DOHH2 (cell line): ENCODE data around the gene OR8A1.

ENCODE experiments used
- H3F3A ChIP-seq: fragments of 200-600 bp; sonication (generic), shearing (Covaris generic); 2 replicates; pipeline ENCODE4 v1.6.0; 2016; ENCODE audit warnings: antibody characterized with exemption, mild to moderate bottlenecking; ENCODE audit not compliant: control insufficient read depth, insufficient read depth
- H3K27ac ChIP-seq: fragments of 200-600 bp; sonication (generic); 2 replicates; pipeline ENCODE4 v1.5.1; 2014; ENCODE audit warnings: low read depth, mild to moderate bottlenecking, low read length, moderate library complexity
- H3K27me3 ChIP-seq: fragments of 200-600 bp; sonication (generic); 2 replicates; pipeline ENCODE4 v1.6.1; 2014; ENCODE audit warnings: mild to moderate bottlenecking, low read length, mixed read lengths; ENCODE audit not compliant: control insufficient read depth
- H3K36me3 ChIP-seq: fragments of 200-600 bp; sonication (generic); 2 replicates; pipeline ENCODE4 v1.6.1; 2014; ENCODE audit warnings: mild to moderate bottlenecking, low read length, moderate library complexity, mixed read lengths; ENCODE audit not compliant: control insufficient read depth
- H3K4me1 ChIP-seq: fragments of 200-600 bp; sonication (generic); 2 replicates; pipeline ENCODE4 v1.6.1; 2014; ENCODE audit warnings: mild to moderate bottlenecking, low read length, mixed read lengths; ENCODE audit not compliant: control insufficient read depth
- H3K4me2 ChIP-seq: fragments of 200-600 bp; sonication (generic); 2 replicates; pipeline ENCODE4 v1.6.0; 2014; ENCODE audit warnings: mild to moderate bottlenecking, low read length, moderate library complexity
- H3K4me3 ChIP-seq: fragments of 200-600 bp; sonication (generic); 2 replicates; pipeline ENCODE4 v1.5.1; 2014; ENCODE audit warnings: mild to moderate bottlenecking, low read length, mixed read lengths
- H3K79me2 ChIP-seq: fragments of 200-600 bp; sonication (generic); 2 replicates; pipeline ENCODE4 v1.6.1; 2014; ENCODE audit warnings: mild to moderate bottlenecking, low read length, mixed read lengths; ENCODE audit not compliant: control insufficient read depth
- H3K9me2 ChIP-seq: fragments of 200-600 bp; sonication (generic); replicated peaks from 2 replicates; pipeline ENCODE4 v1.6.1; 2014; ENCODE audit warnings: mild to moderate bottlenecking, low read length, mixed read lengths; ENCODE audit not compliant: control insufficient read depth
- H3K9me3 ChIP-seq: fragments of 200-600 bp; sonication (generic); 2 replicates; pipeline ENCODE4 v1.6.1; 2014; ENCODE audit warnings: antibody characterized with exemption, low read length, mixed read lengths; ENCODE audit not compliant: control insufficient read depth, insufficient read depth
- H4K20me1 ChIP-seq: fragments of 200-600 bp; sonication (generic); 2 replicates; pipeline ENCODE4 v1.6.0; 2014; ENCODE audit warnings: low read depth, mild to moderate bottlenecking, antibody characterized with exemption, low read length, moderate library complexity; ENCODE audit not compliant: control insufficient read depth, insufficient read depth
- EZH2phosphoT487 ChIP-seq: fragments of 200-600 bp; sonication (generic); IDR thresholded peaks from 2 replicates; pipeline ENCODE4 v1.6.1; 2017; ENCODE audit warnings: borderline replicate concordance, mild to moderate bottlenecking, antibody characterized with exemption, low read length, moderate library complexity, mixed read lengths
- TF ChIP-seq, protein P1 (sequence below): fragments of 200-600 bp; sonication (generic); IDR thresholded peaks from one replicate; pipeline ENCODE4 v1.5.1; 2014; ENCODE audit warnings: antibody characterized with exemption, mild to moderate bottlenecking, low read depth, low read length; ENCODE audit not compliant: poor library complexity, severe bottlenecking

Gene OR8A1

DNA sequence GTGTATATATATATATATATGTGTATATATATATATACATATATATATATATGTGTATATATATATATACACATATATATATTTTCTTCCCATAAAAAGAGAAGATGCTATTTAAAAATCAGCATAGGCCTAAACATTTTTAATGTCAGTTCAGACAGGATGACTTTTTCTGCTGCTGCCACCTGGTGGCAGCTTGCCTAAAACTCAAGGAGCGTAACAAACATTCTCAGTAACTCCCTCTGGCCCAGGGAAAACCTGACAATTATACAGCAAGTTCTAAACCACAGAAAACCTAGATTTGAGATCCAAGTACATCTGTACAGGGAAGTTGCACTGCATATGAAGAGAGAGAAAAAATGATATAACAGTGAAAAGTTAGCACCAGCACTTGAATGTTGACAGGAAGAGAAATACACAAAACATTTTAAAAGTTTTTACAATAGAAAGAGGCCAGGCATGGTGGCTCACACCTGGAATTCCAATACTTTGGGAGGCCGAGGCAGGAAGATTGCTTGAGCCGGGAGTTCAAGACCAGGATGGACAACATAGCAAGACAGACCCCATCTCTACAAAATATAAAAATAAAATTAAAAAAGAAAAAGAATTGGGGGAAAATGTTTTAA lies 16.6 kb downstream of the OR8A1 start:
- H3K4me1 ChIP-seq: no peaks in the 10 kb centered on the region
- H3K9me2 ChIP-seq: no peaks in the 10 kb centered on the region
- H3K27ac ChIP-seq: no peak overlapping the region
- no peaks in the 10 kb centered on the region; the same call in none of the 2 replicates for H3K27me3 ChIP-seq
- no peaks in the 10 kb centered on the region for H4K20me1 ChIP-seq
- no peaks in the 10 kb centered on the region for H3F3A ChIP-seq
- no peak overlapping the region for H3K4me3 ChIP-seq
- H3K4me2 ChIP-seq: no peak overlapping the region
- H3K36me3 ChIP-seq: no peaks in the 10 kb centered on the region
- TF ChIP-seq EZH2phosphoT487: no peak
- TF ChIP-seq, protein P1, sequence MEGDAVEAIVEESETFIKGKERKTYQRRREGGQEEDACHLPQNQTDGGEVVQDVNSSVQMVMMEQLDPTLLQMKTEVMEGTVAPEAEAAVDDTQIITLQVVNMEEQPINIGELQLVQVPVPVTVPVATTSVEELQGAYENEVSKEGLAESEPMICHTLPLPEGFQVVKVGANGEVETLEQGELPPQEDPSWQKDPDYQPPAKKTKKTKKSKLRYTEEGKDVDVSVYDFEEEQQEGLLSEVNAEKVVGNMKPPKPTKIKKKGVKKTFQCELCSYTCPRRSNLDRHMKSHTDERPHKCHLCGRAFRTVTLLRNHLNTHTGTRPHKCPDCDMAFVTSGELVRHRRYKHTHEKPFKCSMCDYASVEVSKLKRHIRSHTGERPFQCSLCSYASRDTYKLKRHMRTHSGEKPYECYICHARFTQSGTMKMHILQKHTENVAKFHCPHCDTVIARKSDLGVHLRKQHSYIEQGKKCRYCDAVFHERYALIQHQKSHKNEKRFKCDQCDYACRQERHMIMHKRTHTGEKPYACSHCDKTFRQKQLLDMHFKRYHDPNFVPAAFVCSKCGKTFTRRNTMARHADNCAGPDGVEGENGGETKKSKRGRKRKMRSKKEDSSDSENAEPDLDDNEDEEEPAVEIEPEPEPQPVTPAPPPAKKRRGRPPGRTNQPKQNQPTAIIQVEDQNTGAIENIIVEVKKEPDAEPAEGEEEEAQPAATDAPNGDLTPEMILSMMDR: peak; percentile 77
- no peaks in the 10 kb centered on the region for H3K9me3 ChIP-seq
- H3K79me2 ChIP-seq: no peaks in the 10 kb centered on the region

DNA sequence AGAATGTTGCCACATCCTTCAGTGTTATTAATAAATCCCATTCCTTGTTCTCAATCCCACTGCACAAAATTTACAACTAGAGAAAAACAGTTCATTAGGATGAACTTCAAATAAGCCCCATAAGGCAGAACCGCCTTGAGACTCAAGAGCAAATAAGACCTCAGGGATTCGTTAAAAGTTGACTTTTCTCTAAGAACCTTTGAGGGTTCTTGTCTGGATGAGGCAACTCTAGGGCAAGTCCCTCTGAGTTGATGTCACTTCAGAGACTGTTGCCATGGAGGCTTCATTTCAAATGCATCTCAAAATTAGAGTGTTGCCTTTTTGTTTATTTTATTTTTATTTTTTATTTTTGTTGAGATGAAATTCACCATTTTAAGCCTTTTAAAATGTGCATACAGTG lies 21.6 kb downstream of the OR8A1 start:
- H3K9me2 ChIP-seq: no peaks in the 10 kb centered on the region
- no peak overlapping the region for H3K4me2 ChIP-seq
- TF ChIP-seq EZH2phosphoT487: no peak
- TF ChIP-seq, protein P1: no peak
- H3K9me3 ChIP-seq: no peaks in the 10 kb centered on the region
- no peaks in the 10 kb centered on the region for H4K20me1 ChIP-seq
- H3K4me1 ChIP-seq: no peaks in the 10 kb centered on the region
- no peak overlapping the region for H3K4me3 ChIP-seq
- H3K27ac ChIP-seq: no peak overlapping the region
- H3F3A ChIP-seq: no peaks in the 10 kb centered on the region
- no peaks in the 10 kb centered on the region for H3K36me3 ChIP-seq
- H3K79me2 ChIP-seq: no peaks in the 10 kb centered on the region
- peaks cover 8% of the 10 kb centered on the region; the same call in 1 of the 2 replicates for H3K27me3 ChIP-seq

DNA sequence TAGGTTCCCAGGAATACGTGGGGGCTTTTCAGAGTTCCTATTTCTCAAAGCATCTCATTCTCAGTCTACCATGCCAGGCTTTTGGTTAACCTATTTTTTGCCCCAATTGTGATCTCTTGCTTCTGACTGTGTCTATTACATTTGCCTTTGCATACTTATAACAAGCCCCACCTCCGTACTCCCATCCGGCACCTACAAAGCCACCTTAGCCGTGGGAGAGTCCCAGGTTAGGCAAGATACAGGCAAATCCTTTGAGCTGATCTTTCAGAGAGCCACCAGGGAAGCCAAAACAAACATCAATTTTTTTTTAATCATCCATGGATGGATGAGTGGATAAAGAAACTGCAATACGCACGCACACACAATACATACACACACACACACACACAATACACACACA lies 22.8 kb downstream of the OR8A1 start:
- no peak for TF ChIP-seq EZH2phosphoT487
- TF ChIP-seq, protein P1: no peak
- H3K4me3 ChIP-seq: no peak overlapping the region
- H3K4me2 ChIP-seq: no peak overlapping the region
- H3K4me1 ChIP-seq: no peaks in the 10 kb centered on the region
- no peaks in the 10 kb centered on the region for H3K9me3 ChIP-seq
- no peaks in the 10 kb centered on the region for H3K79me2 ChIP-seq
- no peaks in the 10 kb centered on the region for H3K9me2 ChIP-seq
- no peak overlapping the region for H3K27ac ChIP-seq
- no peaks in the 10 kb centered on the region for H4K20me1 ChIP-seq
- H3K36me3 ChIP-seq: no peaks in the 10 kb centered on the region
- no peaks in the 10 kb centered on the region for H3F3A ChIP-seq
- H3K27me3 ChIP-seq: peaks cover 16% of the 10 kb centered on the region
